WTC11 (cell line): ENCODE results near the gene LAMA2.

Experiments used
- CTCF ChIP-seq: fragments of 200-600 bp; IDR thresholded peaks from 2 replicates; pipeline ENCODE4 v1.8.0; 2022; ENCODE audit warnings: antibody characterized with exemption
- ESRRA ChIP-seq: sonication (generic); formaldehyde crosslinking; IDR thresholded peaks from 2 replicates; pipeline ENCODE4 v1.8.1; 2022; ENCODE audit warnings: mild to moderate bottlenecking, missing genetic modification reagents, borderline replicate concordance
- PREB ChIP-seq: sonication (generic); formaldehyde crosslinking; IDR thresholded peaks from 2 replicates; pipeline ENCODE4 v1.8.1; 2022; ENCODE audit warnings: mild to moderate bottlenecking, missing genetic modification reagents, moderate library complexity, borderline replicate concordance
- RELA ChIP-seq: sonication (generic); formaldehyde crosslinking; IDR thresholded peaks from 2 replicates; pipeline ENCODE4 v1.8.1; 2022; ENCODE audit warnings: missing genetic modification reagents, mild to moderate bottlenecking, borderline replicate concordance
- TEAD1 ChIP-seq: sonication (generic); formaldehyde crosslinking; IDR thresholded peaks from 2 replicates; pipeline ENCODE4 v1.8.0; 2022; ENCODE audit warnings: mild to moderate bottlenecking, missing genetic modification reagents
- TEAD4 ChIP-seq: sonication (generic); formaldehyde crosslinking; IDR thresholded peaks from 2 replicates; pipeline ENCODE4 v1.8.0; 2022; ENCODE audit warnings: mild to moderate bottlenecking, missing genetic modification reagents
- ZBTB43 ChIP-seq: sonication (generic); formaldehyde crosslinking; IDR thresholded peaks from 2 replicates; pipeline ENCODE4 v1.8.1; 2023; ENCODE audit warnings: mild to moderate bottlenecking, missing genetic modification reagents
- ZNF423 ChIP-seq: fragments of 250-450 bp; sonication (Bioruptor Pico); IDR thresholded peaks from 2 replicates; pipeline ENCODE4 v2.1.2; 2022; ENCODE audit warnings: mild to moderate bottlenecking, moderate library complexity

- TF ChIP-seq CTCF (no peak), PREB (CRISPR knock-in tag) (no peak), RELA (CRISPR knock-in tag) (no peak), ZBTB43 (no peak), TEAD4 (CRISPR knock-in tag) (no peak), ZNF423 (no peak), ESRRA (CRISPR knock-in tag) (no peak), TEAD1 (CRISPR knock-in tag) (no peak)
Observed at GRCh38 chr6:129368970-129369369, 486.0 kb downstream of the LAMA2 start.
